Endothelial cell of umbilical vein (primary cell): Measurements from ENCODE around the gene CAMKMT. TPM values are rescaled to one million over a fixed set of nuclear protein-coding genes. Genes with fewer than 3 reads are reported as not detected.

Source experiments
- BruUV-seq: library from RNA; stranded (reverse); fragments of 400-500 nt; replicated peaks from 2 replicates; lab custom pipeline; 2021; lab: Mats Ljungman, UMichigan
- CTCF ChIA-PET: fragments of 300-600, 350-600 bp; sonication (Branson Sonifier 250); formaldehyde crosslinking; loops from one replicate; lab custom pipeline; 2021; ENCODE audit warnings: antibody characterized with exemption, inconsistent platforms; lab: Charles Lee
- POLR2A ChIA-PET: fragments of 300-600, 350-600 bp; sonication (Branson Sonifier 250); formaldehyde crosslinking; loops from one replicate; lab custom pipeline; 2021; ENCODE audit warnings: antibody characterized with exemption, inconsistent platforms; lab: Charles Lee
- DNase-seq: peaks from one replicate; pipeline ENCODE4 v3.0.0-alpha.2; 2011; ENCODE audit warnings: low read depth, low spot score
- FAIRE-seq: peaks from 2 replicates; lab custom pipeline; 2011; peaks lifted over from hg19 to GRCh38; lab: Jason Lieb, UNC
- H2AFZ ChIP-seq: 2 replicates; pipeline ENCODE4 v1.6.0; 2012; ENCODE audit warnings: low read depth, low read length, control low read depth, inconsistent platforms
- H3K27ac ChIP-seq: 2 replicates; pipeline ENCODE4 v1.5.1; 2011; ENCODE audit warnings: low read depth, mild to moderate bottlenecking, control low read depth, low read length, moderate library complexity; ENCODE audit not compliant: insufficient read depth
- H3K27me3 ChIP-seq, 2 experiments: 2 replicates each; pipeline versions ENCODE4 v1.6.0 to v1.6.1; 2011; ENCODE audit warnings: low read length in 2 of 2, mixed read lengths in 1 of 2; ENCODE audit not compliant: control insufficient read depth in 2 of 2, insufficient read depth in 2 of 2
- H3K36me3 ChIP-seq, 2 experiments: 2 replicates in 1 of 2; 3 replicates in 1 of 2; pipeline ENCODE4 v1.5.1; 2011; ENCODE audit warnings: low read length in 2 of 2, mild to moderate bottlenecking in 1 of 2, moderate library complexity in 1 of 2; ENCODE audit not compliant: control insufficient read depth in 2 of 2, insufficient read depth in 2 of 2; ENCODE audit errors: extremely low read depth in 1 of 2
- H3K4me1 ChIP-seq: 3 replicates; pipeline ENCODE4 v1.5.1; 2011; ENCODE audit warnings: mild to moderate bottlenecking, low read length; ENCODE audit not compliant: control insufficient read depth, insufficient read depth; ENCODE audit errors: extremely low read depth
- H3K4me2 ChIP-seq: 2 replicates; pipeline ENCODE4 v1.6.1; 2011; ENCODE audit warnings: low read length, control low read depth, mixed read lengths; ENCODE audit not compliant: insufficient read depth
- H3K4me3 ChIP-seq, 3 experiments: fragments of 200-600 bp in 1 of 3; sonication (generic), shearing (Covaris generic) in 1 of 3; replicated peaks in 1 of 3; 2 replicates each; pipeline ENCODE4 v1.5.1; 2011 to 2016; ENCODE audit warnings: control low read depth in 3 of 3, low read length in 3 of 3, mild to moderate bottlenecking in 2 of 3, inconsistent platforms in 1 of 3, low read depth in 1 of 3, moderate library complexity in 1 of 3; ENCODE audit not compliant: insufficient read depth in 1 of 3
- H3K79me2 ChIP-seq: 2 replicates; pipeline ENCODE4 v1.6.0; 2012; ENCODE audit warnings: low read length, inconsistent platforms; ENCODE audit not compliant: control insufficient read depth, insufficient read depth
- H3K9ac ChIP-seq: replicated peaks from 2 replicates; pipeline ENCODE3; 2011; ENCODE audit warnings: low read length, control low read depth; ENCODE audit not compliant: insufficient read depth; ENCODE audit errors: extremely low read depth
- H3K9me1 ChIP-seq: replicated peaks from 3 replicates; pipeline ENCODE4 v1.6.0; 2011; ENCODE audit warnings: mild to moderate bottlenecking, low read length; ENCODE audit not compliant: control insufficient read depth, insufficient read depth; ENCODE audit errors: extremely low read depth
- H3K9me3 ChIP-seq: replicated peaks from 2 replicates; pipeline ENCODE4 v1.5.1; 2012; ENCODE audit warnings: low read length, inconsistent platforms; ENCODE audit not compliant: control insufficient read depth, insufficient read depth
- H4K20me1 ChIP-seq: replicated peaks from 2 replicates; pipeline ENCODE3; 2011; ENCODE audit warnings: mild to moderate bottlenecking, low read length; ENCODE audit not compliant: control insufficient read depth, insufficient read depth; ENCODE audit errors: extremely low read depth
- EZH2 ChIP-seq: IDR thresholded peaks from 2 replicates; pipeline ENCODE4 v1.6.1; 2012; ENCODE audit warnings: borderline replicate concordance, low read depth, mild to moderate bottlenecking, moderate library complexity, low read length, inconsistent platforms; ENCODE audit not compliant: severe bottlenecking
- FOS ChIP-seq: IDR thresholded peaks from 2 replicates; pipeline ENCODE4 v1.6.1; 2011; ENCODE audit warnings: mild to moderate bottlenecking, low read length, moderate library complexity, borderline replicate concordance; ENCODE audit not compliant: insufficient read depth
- GATA2 ChIP-seq: IDR thresholded peaks from 2 replicates; pipeline ENCODE4 v1.7.0; 2011; ENCODE audit warnings: low read depth, mild to moderate bottlenecking, moderate library complexity, mixed read lengths, low read length; ENCODE audit not compliant: insufficient read length, insufficient read depth
- JUN ChIP-seq: IDR thresholded peaks from 2 replicates; pipeline ENCODE4 v1.6.1; 2011; ENCODE audit warnings: borderline replicate concordance, low read depth; ENCODE audit not compliant: insufficient read length, insufficient read depth
- MYC ChIP-seq: IDR thresholded peaks from one replicate; pipeline ENCODE4 v1.6.1; 2011; ENCODE audit warnings: mild to moderate bottlenecking, low read depth, low read length
- POLR2A ChIP-seq: IDR thresholded peaks from 2 replicates; pipeline ENCODE4 v1.6.1; 2012; ENCODE audit warnings: low read depth, mild to moderate bottlenecking, control low read depth, low read length
- POLR2AphosphoS5 ChIP-seq: IDR thresholded peaks from 2 replicates; pipeline ENCODE4 v1.6.1; 2012; ENCODE audit warnings: low read depth, mild to moderate bottlenecking, control low read depth, low read length, moderate library complexity; ENCODE audit not compliant: insufficient read depth
- dilution Hi-C: fragments of 300-500 bp; cut with MboI; formaldehyde crosslinking; loops from one replicate; pipeline ENCODE4 v1.15.0; 2019; ENCODE audit warnings: low sequenced_read_pairs; ENCODE audit not compliant: extremely low pct_ligation_motif_present
- intact Hi-C: fragments of 100-400 bp; cut with micrococcal nuclease; formaldehyde crosslinking; loops from one replicate; pipeline ENCODE4 v1.10.0; 2022
- polyA plus RNA-seq, 4 experiments: library from polyadenylated mRNA; depleted of rRNA in 3 of 4; stranded (reverse) in 3 of 4; unstranded in 1 of 4; fragments of >200 nt; gene quantifications; 2 replicates each; pipeline versions ENCODE4 v1.2.1 to v1.2.3, GENCODE V29; 2011 to 2012; ENCODE audit warnings: missing spikeins in 1 of 4
- total RNA-seq: library from RNA; stranded (reverse); gene quantifications from 2 replicates; pipeline ENCODE4 v1.2.3, GENCODE V29; 2021
- TF ChIP-seq, protein P1 (sequence below), 2 donors: IDR thresholded peaks; 1 replicate in 1 of 2; 2 replicates in 1 of 2; pipeline ENCODE4 v1.5.1; 2011; ENCODE audit warnings: low read length in 2 of 2, mild to moderate bottlenecking in 2 of 2, moderate library complexity in 2 of 2, control low read depth in 1 of 2, inconsistent platforms in 1 of 2, low read depth in 1 of 2; ENCODE audit not compliant: insufficient read depth in 1 of 2; ENCODE audit errors: extremely low read depth in 1 of 2
- TF ChIP-seq, protein P2 (sequence below): IDR thresholded peaks from 2 replicates; pipeline ENCODE4 v1.6.1; 2011; ENCODE audit not compliant: insufficient read depth, insufficient read length

Gene CAMKMT
- total and polyA plus RNA-seq, 2 donors (not counting 3 experiments of a cell fraction or from before 2014, with no cell fraction given) = 4.1 to 10.7 TPM

DNA sequence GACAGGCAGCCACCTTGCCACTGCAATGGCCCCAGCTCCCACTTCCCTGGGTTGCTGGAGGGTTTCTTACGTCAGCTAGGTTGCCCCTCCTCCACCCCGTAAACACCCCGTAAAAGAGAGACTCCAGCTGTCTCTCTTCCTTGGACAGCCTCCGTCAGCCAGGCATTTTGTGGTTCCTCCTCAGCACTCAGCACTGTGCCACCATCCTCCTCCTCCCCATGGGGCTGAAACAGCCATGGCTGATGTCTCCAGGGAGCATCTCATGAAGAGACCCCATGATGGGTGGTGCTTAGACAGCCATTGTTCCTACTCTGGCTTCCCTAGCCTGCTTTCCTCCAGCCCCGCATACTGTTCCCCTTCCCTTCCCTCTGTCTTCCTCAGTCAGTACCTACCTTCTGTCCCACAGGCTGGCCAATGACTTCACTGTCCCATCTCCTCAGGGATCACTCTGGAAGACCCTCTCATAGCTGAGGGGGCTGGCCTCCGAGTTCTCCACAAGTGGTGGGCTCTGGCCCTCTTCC, 436.5 kb downstream of the CAMKMT start:
- no TSS peak for BruUV-seq
- H3K9ac ChIP-seq = no peak overlapping the region
- TF ChIP-seq EZH2 = no peak
- no peak for TF ChIP-seq GATA2
- no peak for TF ChIP-seq MYC
- peaks cover 32 to 50% of the 10 kb centered on the region in 2 experiments for H3K27me3 ChIP-seq
- H4K20me1 ChIP-seq = no peaks in the 10 kb centered on the region
- FAIRE-seq (no peak), DNase-seq (no peak)
- no peak overlapping the region for H2AFZ ChIP-seq
- no peak overlapping the region for H3K4me2 ChIP-seq
- H3K79me2 ChIP-seq = no peaks in the 10 kb centered on the region
- no peaks in the 10 kb centered on the region for H3K36me3 ChIP-seq
- no peaks in the 10 kb centered on the region for H3K9me3 ChIP-seq
- intact Hi-C loops = no loop called here
- ChIA-PET POLR2A (no interaction called here), CTCF (interaction anchor here (1.1 kb wide), 1 partner anchor 319 kb away, joined by 3 read pairs; no protein-coding TSS in a partner anchor)
- no peaks in the 10 kb centered on the region for H3K9me1 ChIP-seq
- H3K4me3 ChIP-seq = no peak overlapping the region
- H3K4me1 ChIP-seq = peaks cover 17% of the 10 kb centered on the region
- dilution Hi-C loops = no loop called here
- no peak overlapping the region for H3K27ac ChIP-seq

DNA sequence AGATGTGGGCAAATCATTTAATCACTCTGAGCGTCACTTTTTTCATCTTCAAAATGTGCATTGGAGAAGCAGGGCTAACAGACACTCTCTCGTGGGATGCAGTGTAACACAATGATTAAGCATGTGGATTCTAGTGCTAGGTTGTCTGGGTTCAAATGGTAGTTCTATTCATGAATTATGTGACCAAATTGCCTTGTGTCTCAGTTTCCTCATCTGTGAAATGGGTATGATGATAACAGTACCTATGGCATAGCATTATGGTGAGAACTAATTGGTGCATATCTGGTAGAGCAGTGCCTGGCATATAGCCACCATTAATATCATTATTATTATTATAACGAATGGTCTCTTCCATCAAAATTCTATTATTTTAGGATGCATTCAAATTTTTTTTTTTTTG, 437.4 kb downstream of the CAMKMT start:
- no peaks in the 10 kb centered on the region for H3K9me3 ChIP-seq
- H3K79me2 ChIP-seq = no peaks in the 10 kb centered on the region
- no peaks in the 10 kb centered on the region for H3K36me3 ChIP-seq
- no peak for FAIRE-seq
- H3K4me1 ChIP-seq = peaks cover 17% of the 10 kb centered on the region
- POLR2A ChIA-PET = no interaction called here
- peaks cover 34 to 57% of the 10 kb centered on the region in 2 experiments for H3K27me3 ChIP-seq
- H2AFZ ChIP-seq = no peak overlapping the region
- H3K4me2 ChIP-seq = no peak overlapping the region
- no TSS peak for BruUV-seq
- H3K9ac ChIP-seq = no peak overlapping the region
- H3K4me3 ChIP-seq = no peak overlapping the region
- CTCF ChIA-PET = no interaction called here
- no peak for DNase-seq
- dilution Hi-C loops = no loop called here
- H3K9me1 ChIP-seq = no peaks in the 10 kb centered on the region
- H3K27ac ChIP-seq = no peak overlapping the region
- TF ChIP-seq POLR2AphosphoS5 (no peak), JUN (no peak), MYC (no peak), POLR2A (no peak), GATA2 (no peak), EZH2 (no peak), FOS (no peak)
- TF ChIP-seq, protein P1, sequence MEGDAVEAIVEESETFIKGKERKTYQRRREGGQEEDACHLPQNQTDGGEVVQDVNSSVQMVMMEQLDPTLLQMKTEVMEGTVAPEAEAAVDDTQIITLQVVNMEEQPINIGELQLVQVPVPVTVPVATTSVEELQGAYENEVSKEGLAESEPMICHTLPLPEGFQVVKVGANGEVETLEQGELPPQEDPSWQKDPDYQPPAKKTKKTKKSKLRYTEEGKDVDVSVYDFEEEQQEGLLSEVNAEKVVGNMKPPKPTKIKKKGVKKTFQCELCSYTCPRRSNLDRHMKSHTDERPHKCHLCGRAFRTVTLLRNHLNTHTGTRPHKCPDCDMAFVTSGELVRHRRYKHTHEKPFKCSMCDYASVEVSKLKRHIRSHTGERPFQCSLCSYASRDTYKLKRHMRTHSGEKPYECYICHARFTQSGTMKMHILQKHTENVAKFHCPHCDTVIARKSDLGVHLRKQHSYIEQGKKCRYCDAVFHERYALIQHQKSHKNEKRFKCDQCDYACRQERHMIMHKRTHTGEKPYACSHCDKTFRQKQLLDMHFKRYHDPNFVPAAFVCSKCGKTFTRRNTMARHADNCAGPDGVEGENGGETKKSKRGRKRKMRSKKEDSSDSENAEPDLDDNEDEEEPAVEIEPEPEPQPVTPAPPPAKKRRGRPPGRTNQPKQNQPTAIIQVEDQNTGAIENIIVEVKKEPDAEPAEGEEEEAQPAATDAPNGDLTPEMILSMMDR (IDR thresholded peaks at IDR 0.05; ENCODE audit: extremely low read depth in 1 of 2, insufficient read depth in 1 of 2, low read depth in 1 of 2, low read length in 2 of 2) = no peak
- TF ChIP-seq, protein P2, sequence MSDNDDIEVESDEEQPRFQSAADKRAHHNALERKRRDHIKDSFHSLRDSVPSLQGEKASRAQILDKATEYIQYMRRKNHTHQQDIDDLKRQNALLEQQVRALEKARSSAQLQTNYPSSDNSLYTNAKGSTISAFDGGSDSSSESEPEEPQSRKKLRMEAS = no peak
- intact Hi-C loops = no loop called here
- H4K20me1 ChIP-seq = no peaks in the 10 kb centered on the region
